NB4 (cell line): Measurements from ENCODE around the gene CD28.

Experiments used
- POLR2A ChIP-seq: IDR thresholded peaks from 2 replicates; pipeline ENCODE4 v1.6.1; 2011; ENCODE audit warnings: mild to moderate bottlenecking; ENCODE audit not compliant: insufficient read length; ENCODE audit errors: extremely low read depth
- TF ChIP-seq, protein P1 (sequence below): IDR thresholded peaks from one replicate; pipeline ENCODE4 v1.5.1; 2012; ENCODE audit warnings: low read depth, low read length

DNA sequence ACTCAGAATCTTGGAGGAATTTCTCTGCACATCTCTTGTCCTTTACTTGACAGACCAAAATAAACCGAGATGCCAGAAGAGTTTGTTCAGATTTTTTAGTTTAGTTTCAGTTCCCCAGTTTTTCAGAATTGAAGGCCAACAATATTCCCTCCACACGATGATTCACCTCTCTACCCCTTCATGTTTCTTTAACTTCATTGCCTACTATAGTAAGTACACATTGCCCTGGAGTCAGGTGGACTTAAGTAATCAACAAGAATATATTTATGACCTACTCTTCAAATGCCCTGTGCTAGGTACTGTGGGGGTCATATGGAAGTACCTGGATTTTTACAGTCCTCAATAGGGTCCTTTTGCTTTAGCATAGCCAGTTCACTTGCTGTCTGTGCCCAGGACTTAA, 81.5 kb downstream of the CD28 start:
- TF ChIP-seq, protein P1, sequence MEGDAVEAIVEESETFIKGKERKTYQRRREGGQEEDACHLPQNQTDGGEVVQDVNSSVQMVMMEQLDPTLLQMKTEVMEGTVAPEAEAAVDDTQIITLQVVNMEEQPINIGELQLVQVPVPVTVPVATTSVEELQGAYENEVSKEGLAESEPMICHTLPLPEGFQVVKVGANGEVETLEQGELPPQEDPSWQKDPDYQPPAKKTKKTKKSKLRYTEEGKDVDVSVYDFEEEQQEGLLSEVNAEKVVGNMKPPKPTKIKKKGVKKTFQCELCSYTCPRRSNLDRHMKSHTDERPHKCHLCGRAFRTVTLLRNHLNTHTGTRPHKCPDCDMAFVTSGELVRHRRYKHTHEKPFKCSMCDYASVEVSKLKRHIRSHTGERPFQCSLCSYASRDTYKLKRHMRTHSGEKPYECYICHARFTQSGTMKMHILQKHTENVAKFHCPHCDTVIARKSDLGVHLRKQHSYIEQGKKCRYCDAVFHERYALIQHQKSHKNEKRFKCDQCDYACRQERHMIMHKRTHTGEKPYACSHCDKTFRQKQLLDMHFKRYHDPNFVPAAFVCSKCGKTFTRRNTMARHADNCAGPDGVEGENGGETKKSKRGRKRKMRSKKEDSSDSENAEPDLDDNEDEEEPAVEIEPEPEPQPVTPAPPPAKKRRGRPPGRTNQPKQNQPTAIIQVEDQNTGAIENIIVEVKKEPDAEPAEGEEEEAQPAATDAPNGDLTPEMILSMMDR: no peak
- no peak for TF ChIP-seq POLR2A
